OCI-LY7 (cell line): Measurements from ENCODE around the gene QDPR. TPM values are rescaled to one million over a fixed set of nuclear protein-coding genes. Genes with fewer than 3 reads are reported as not detected.

Experiments
- BruUV-seq: library from RNA; stranded (reverse); fragments of 400-500 nt; replicated peaks from 2 replicates; lab custom pipeline; 2021; lab: Mats Ljungman, UMichigan
- CTCF ChIA-PET: fragments of 300-600 bp; sonication (Branson Sonifier 250); formaldehyde crosslinking; loops from one replicate; lab custom pipeline; 2022; ENCODE audit warnings: antibody characterized with exemption; ENCODE audit not compliant: unreplicated experiment; lab: Charles Lee
- POLR2A ChIA-PET: fragments of 300-600 bp; sonication (Branson Sonifier 250); formaldehyde crosslinking; loops from one replicate; lab custom pipeline; 2022; ENCODE audit warnings: antibody characterized with exemption; lab: Charles Lee
- DNase-seq: peaks from one replicate; pipeline ENCODE4 v3.0.0-alpha.2; 2015; ENCODE audit warnings: low spot score
- H2AFZ ChIP-seq: fragments of 200-600 bp; sonication (generic), shearing (Covaris generic); 2 replicates; pipeline ENCODE4 v1.6.1; 2014; ENCODE audit warnings: mild to moderate bottlenecking, antibody characterized with exemption, low read length, moderate library complexity
- H3K27ac ChIP-seq: fragments of 200-600 bp; sonication (generic); 2 replicates; pipeline ENCODE4 v1.5.1; 2014; ENCODE audit warnings: mixed run types, low read depth, mild to moderate bottlenecking, moderate library complexity, low read length, inconsistent platforms; ENCODE audit not compliant: poor library complexity, severe bottlenecking
- H3K36me3 ChIP-seq: fragments of 200-600 bp; sonication (generic); 2 replicates; pipeline ENCODE4 v1.6.1; 2014; ENCODE audit warnings: mild to moderate bottlenecking, antibody characterized with exemption, low read length, moderate library complexity, mixed read lengths; ENCODE audit not compliant: insufficient read depth
- H3K4me1 ChIP-seq: fragments of 200-600 bp; sonication (generic); 2 replicates; pipeline ENCODE4 v1.5.1; 2014; ENCODE audit warnings: mild to moderate bottlenecking, low read length; ENCODE audit not compliant: insufficient read depth, poor library complexity, severe bottlenecking
- H3K4me2 ChIP-seq: fragments of 200-600 bp; sonication (generic); 2 replicates; pipeline ENCODE4 v1.6.1; 2014; ENCODE audit warnings: mild to moderate bottlenecking, low read length
- H3K4me3 ChIP-seq: fragments of 200-600 bp; sonication (generic); 2 replicates; pipeline ENCODE4 v1.5.1; 2014; ENCODE audit warnings: mild to moderate bottlenecking, low read depth, low read length; ENCODE audit not compliant: poor library complexity, severe bottlenecking
- H3K79me2 ChIP-seq: fragments of 200-600 bp; sonication (generic); 2 replicates; pipeline ENCODE4 v1.6.1; 2016; ENCODE audit warnings: low read depth, mild to moderate bottlenecking, low read length, moderate library complexity, mixed read lengths; ENCODE audit not compliant: insufficient read depth
- H3K9me2 ChIP-seq: fragments of 200-600 bp; sonication (generic); 2 replicates; pipeline ENCODE4 v1.6.1; 2016; ENCODE audit warnings: mild to moderate bottlenecking, low read length, mixed read lengths; ENCODE audit not compliant: insufficient read depth
- H3K9me3 ChIP-seq: fragments of 200-600 bp; sonication (generic); 2 replicates; pipeline ENCODE4 v1.6.1; 2014; ENCODE audit warnings: mild to moderate bottlenecking, mixed run types, low read length, mixed read lengths
- H4K20me1 ChIP-seq: fragments of 200-600 bp; sonication (generic); 2 replicates; pipeline ENCODE4 v1.6.1; 2014; ENCODE audit warnings: mild to moderate bottlenecking, antibody characterized with exemption, low read length, moderate library complexity, mixed read lengths; ENCODE audit not compliant: insufficient read depth
- CTCF ChIP-seq: fragments of 200-600 bp; sonication (generic); conservative IDR thresholded peaks from 2 replicates; pipeline ENCODE4 v1.5.1; 2014; ENCODE audit warnings: mild to moderate bottlenecking, antibody characterized with exemption, low read length, moderate library complexity, mixed read lengths
- EZH2phosphoT487 ChIP-seq: fragments of 200-600 bp; sonication (generic); IDR thresholded peaks from 2 replicates; pipeline ENCODE4 v1.6.1; 2018; ENCODE audit warnings: low read depth, borderline replicate concordance, mild to moderate bottlenecking, mixed run types, antibody characterized with exemption, low read length, moderate library complexity, mixed read lengths
- intact Hi-C: fragments of 100-400 bp; cut with micrococcal nuclease; formaldehyde crosslinking; loops from one replicate; pipeline ENCODE4 v1.10.0; 2022; ENCODE audit not compliant: unreplicated experiment
- total RNA-seq, 2 experiments: library from RNA; depleted of rRNA in 1 of 2; stranded (reverse); fragments of >200 nt in 1 of 2; shearing (Covaris generic) in 1 of 2; gene quantifications; 2 replicates each; pipeline ENCODE4 v1.2.3, GENCODE V29; 2014 to 2022

QDPR gene
- total RNA-seq, 2 experiments from 2014 or later: 2.5 to 2.9 TPM

- BruUV-seq: no TSS peak
- no peaks in the 10 kb centered on the region for H3K9me3 ChIP-seq
- H3K4me3 ChIP-seq: no peak overlapping the region
- no peaks in the 10 kb centered on the region for H3K4me1 ChIP-seq
- no peak overlapping the region for H2AFZ ChIP-seq
- no peaks in the 10 kb centered on the region for H3K9me2 ChIP-seq
- no peaks in the 10 kb centered on the region for H4K20me1 ChIP-seq
- H3K79me2 ChIP-seq: no peaks in the 10 kb centered on the region
- H3K4me2 ChIP-seq: no peak overlapping the region
- DNase-seq: no peak
- H3K36me3 ChIP-seq: no peaks in the 10 kb centered on the region
- ChIA-PET CTCF (interaction anchor here (1.7 kb wide), 1 partner anchor 10 kb away, joined by 4 read pairs; no protein-coding TSS in a partner anchor), POLR2A (interaction anchor here (1.2 to 1.4 kb wide), 2 partner anchors 9 to 11 kb away, joined by 3 read pairs; no protein-coding TSS in a partner anchor)
- H3K27ac ChIP-seq: no peak overlapping the region
- intact Hi-C loops: no loop called here
- TF ChIP-seq CTCF (no peak), EZH2phosphoT487 (no peak)
These were observed 47.2 kb upstream of the QDPR start for GRCh38 chr4:17558941-17559708.

- no peaks in the 10 kb centered on the region for H3K9me3 ChIP-seq
- H3K36me3 ChIP-seq: no peaks in the 10 kb centered on the region
- no peak overlapping the region for H2AFZ ChIP-seq
- H3K79me2 ChIP-seq: no peaks in the 10 kb centered on the region
- no peaks in the 10 kb centered on the region for H3K4me1 ChIP-seq
- no peak for DNase-seq
- no peak overlapping the region for H3K4me3 ChIP-seq
- CTCF ChIA-PET: interaction anchor here (1.7 kb wide), 1 partner anchor 9 kb away, joined by 4 read pairs; no protein-coding TSS in a partner anchor
- intact Hi-C loops: no loop called here
- H4K20me1 ChIP-seq: no peaks in the 10 kb centered on the region
- TF ChIP-seq EZH2phosphoT487 (no peak), CTCF (no peak)
- no peak overlapping the region for H3K4me2 ChIP-seq
- H3K27ac ChIP-seq: no peak overlapping the region
- BruUV-seq: no TSS peak
- POLR2A ChIA-PET: interaction anchor here (0.7 to 1.2 kb wide), 2 partner anchors 9 to 34 kb away, joined by 3 read pairs; no protein-coding TSS in a partner anchor
- no peaks in the 10 kb centered on the region for H3K9me2 ChIP-seq
These were observed 46.0 kb upstream of the QDPR start for GRCh38 chr4:17557880-17558279.

GRCh38 chr4:17556498-17556897 lies 44.6 kb upstream of the QDPR start:
- Histone ChIP-seq H3K79me2 (no peaks in the 10 kb centered on the region), H3K4me1 (no peaks in the 10 kb centered on the region), H2AFZ (no peak overlapping the region), H3K36me3 (no peaks in the 10 kb centered on the region), H3K4me3 (no peak overlapping the region), H3K9me2 (no peaks in the 10 kb centered on the region), H3K4me2 (no peak overlapping the region), H4K20me1 (no peaks in the 10 kb centered on the region), H3K27ac (no peak overlapping the region), H3K9me3 (no peaks in the 10 kb centered on the region)
- ChIA-PET POLR2A (interaction anchor here (0.7 to 1.2 kb wide), 5 partner anchors 14 to 778 kb away, joined by 3 to 4 read pairs (median 3); no protein-coding TSS in a partner anchor), CTCF (no interaction called here)
- intact Hi-C loops: no loop called here
- no peak for DNase-seq
- TF ChIP-seq EZH2phosphoT487 (no peak), CTCF (no peak)
- BruUV-seq: no TSS peak
